C4-2B (cell line): ENCODE results near the gene C8B.

Source experiments
- ZFX ChIP-seq: fragments of 450-650 bp; IDR thresholded peaks from 2 replicates; pipeline ENCODE4 v1.6.1; 2017
- TF ChIP-seq, protein P1 (sequence below): fragments of 450-650 bp; conservative IDR thresholded peaks from 2 replicates; pipeline ENCODE4 v1.5.1; 2017; ENCODE audit warnings: mild to moderate bottlenecking

DNA sequence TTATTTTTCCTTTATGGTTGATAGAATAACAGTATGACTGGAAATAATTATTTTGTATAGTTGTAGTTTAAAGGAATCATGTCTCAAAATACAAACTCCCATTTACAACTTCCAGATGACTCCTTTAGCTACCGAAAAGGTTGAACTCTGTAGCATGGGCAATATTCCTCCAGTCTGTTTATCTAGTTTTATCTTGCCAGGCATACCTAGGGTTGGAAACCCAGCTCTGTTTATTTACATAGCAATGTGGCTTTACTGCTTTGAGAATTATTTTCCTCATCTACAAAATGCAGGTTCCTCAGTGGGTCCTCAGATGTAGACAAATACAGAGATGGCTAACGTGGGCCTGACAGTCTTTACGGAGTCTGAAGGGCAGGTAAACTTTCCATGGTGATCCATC, 60.1 kb downstream of the C8B start:
- TF ChIP-seq, protein P1, sequence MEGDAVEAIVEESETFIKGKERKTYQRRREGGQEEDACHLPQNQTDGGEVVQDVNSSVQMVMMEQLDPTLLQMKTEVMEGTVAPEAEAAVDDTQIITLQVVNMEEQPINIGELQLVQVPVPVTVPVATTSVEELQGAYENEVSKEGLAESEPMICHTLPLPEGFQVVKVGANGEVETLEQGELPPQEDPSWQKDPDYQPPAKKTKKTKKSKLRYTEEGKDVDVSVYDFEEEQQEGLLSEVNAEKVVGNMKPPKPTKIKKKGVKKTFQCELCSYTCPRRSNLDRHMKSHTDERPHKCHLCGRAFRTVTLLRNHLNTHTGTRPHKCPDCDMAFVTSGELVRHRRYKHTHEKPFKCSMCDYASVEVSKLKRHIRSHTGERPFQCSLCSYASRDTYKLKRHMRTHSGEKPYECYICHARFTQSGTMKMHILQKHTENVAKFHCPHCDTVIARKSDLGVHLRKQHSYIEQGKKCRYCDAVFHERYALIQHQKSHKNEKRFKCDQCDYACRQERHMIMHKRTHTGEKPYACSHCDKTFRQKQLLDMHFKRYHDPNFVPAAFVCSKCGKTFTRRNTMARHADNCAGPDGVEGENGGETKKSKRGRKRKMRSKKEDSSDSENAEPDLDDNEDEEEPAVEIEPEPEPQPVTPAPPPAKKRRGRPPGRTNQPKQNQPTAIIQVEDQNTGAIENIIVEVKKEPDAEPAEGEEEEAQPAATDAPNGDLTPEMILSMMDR = no peak
- TF ChIP-seq ZFX = no peak
